NB4 (cell line): ENCODE measurements around the gene FOXP1.

Source experiments
- DNase-seq: peaks from one replicate; pipeline ENCODE4 v3.0.0; 2010; ENCODE audit warnings: low read depth
- H3K4me3 ChIP-seq: one replicate; pipeline ENCODE4 v1.5.1; 2011; ENCODE audit warnings: mild to moderate bottlenecking, low read depth, low read length, moderate library complexity
- CTCF ChIP-seq: IDR thresholded peaks from one replicate; pipeline ENCODE4 v1.5.1; 2012; ENCODE audit warnings: low read depth, low read length
- MAX ChIP-seq: IDR thresholded peaks from 2 replicates; pipeline ENCODE4 v1.6.1; 2011; ENCODE audit warnings: low read depth, low read length
- MYC ChIP-seq: IDR thresholded peaks from 2 replicates; pipeline ENCODE4 v1.6.1; 2011; ENCODE audit warnings: low read depth, low read length
- POLR2A ChIP-seq: IDR thresholded peaks from 2 replicates; pipeline ENCODE4 v1.6.1; 2011; ENCODE audit warnings: mild to moderate bottlenecking; ENCODE audit not compliant: insufficient read length; ENCODE audit errors: extremely low read depth

FOXP1 gene

GRCh38 chr3:71201939-71202338 is 381.6 kb downstream of the FOXP1 start:
- H3K4me3 ChIP-seq, result no peak overlapping the region
- TF ChIP-seq MYC (no peak), MAX (no peak), POLR2A (no peak), CTCF (no peak)
- DNase-seq, result no peak

DNA sequence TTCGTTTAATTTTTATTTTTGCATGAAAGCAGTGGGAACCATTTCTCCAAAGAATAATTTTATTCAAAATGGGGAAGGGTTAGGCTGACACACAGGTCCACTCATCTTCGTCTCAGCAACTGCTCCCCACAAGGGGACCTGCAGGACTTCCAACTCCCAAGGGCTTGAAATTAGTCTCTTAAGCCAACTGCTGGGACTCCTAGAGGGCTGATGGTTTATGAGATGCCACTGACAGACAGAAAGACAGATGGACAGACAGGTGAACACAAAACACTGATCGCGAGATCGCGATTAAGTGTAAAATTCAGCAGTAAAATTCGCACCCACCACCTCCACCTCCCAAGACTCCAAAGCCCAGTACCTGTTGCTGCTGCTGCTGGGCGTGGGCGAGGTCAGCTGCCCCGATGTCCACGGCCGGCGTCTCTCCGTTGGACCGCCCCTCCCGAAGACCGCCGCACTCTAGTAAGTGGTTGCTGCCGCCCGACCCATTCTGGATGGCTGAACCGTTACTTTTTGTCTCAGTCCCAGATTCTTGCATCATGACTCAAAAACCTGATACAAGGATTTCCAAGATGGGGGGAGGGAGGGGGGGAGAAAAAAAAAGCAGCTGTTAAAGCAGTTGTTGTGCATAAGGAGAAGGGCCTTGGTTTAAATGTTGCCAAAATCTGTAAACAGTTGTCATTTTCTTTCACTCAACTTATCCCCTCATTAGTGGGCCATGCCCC is 385.5 kb downstream of the FOXP1 start:
- TF ChIP-seq CTCF (no peak), MAX (no peak), POLR2A (no peak), MYC (no peak)
- DNase-seq, result no peak
- no peak overlapping the region for H3K4me3 ChIP-seq

DNA sequence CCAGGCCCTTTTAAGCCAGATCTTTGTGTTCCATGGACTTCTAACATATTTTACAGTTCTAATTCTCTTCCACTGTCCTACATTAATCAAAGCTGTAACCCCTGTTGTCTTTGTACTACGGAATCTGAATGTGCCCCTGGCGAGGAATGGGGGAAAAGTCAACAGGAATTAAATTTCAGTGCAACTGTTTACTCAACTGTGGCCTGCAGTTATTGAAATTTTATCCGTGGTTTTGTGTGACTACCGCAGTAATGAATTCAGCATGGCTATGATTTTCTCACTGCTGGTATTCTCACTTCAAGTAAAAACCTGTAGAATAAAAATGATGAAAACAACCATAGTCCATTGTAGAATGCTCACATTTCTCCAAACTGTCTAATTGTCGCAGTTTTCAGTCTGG is 388.0 kb downstream of the FOXP1 start:
- TF ChIP-seq MYC (no peak), MAX (no peak), CTCF (no peak), POLR2A (no peak)
- DNase-seq, result no peak
- no peak overlapping the region for H3K4me3 ChIP-seq

DNA sequence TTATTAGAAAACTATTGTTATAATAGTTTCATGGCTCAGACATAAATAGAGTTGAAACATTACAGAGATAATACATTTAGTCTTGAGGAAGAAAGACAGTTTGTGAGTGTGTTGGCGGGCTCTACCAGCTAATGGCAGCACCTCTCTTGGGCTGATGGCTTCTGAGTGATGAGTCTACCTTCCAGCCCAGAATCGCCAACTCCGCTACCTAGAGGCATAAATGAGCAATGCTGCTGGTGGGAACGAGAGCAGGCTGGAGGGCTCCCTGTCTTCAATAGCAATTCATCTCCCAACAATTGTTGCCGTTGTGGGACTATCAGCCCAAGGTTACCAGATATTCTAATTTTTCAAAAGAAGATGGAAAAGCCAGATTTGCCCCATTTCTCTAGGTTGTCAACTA is 388.7 kb downstream of the FOXP1 start:
- DNase-seq, result no peak
- no peak overlapping the region for H3K4me3 ChIP-seq
- TF ChIP-seq MYC, result no peak
- no peak for TF ChIP-seq CTCF
- TF ChIP-seq MAX, result no peak
- no peak for TF ChIP-seq POLR2A

GRCh38 chr3:71191031-71191482 is 392.5 kb downstream of the FOXP1 start:
- no peak for DNase-seq
- TF ChIP-seq CTCF (no peak), MAX (no peak), POLR2A (no peak), MYC (no peak)

More at GRCh38 chr3:71191031-71191482, 392.5 kb downstream of the FOXP1 start:
- no peak overlapping the region for H3K4me3 ChIP-seq
